Measurements from ENCODE around the gene THYN1.
"Not testable (repeated sequence)": the region's sequence is repeated elsewhere in the genome, so short reads cannot be mapped to it uniquely, and the experiment has no call there.

The THYN1 gene

GRCh38 chr11:134253188-134253993, at the start of gene THYN1, which contains the start of gene ACAD8:
Gene THYN1, minus strand, starts transcription at chr11:134253352. Its CDS starts 470 bp downstream, at chr11:134252882.
Gene ACAD8, plus strand, starts transcription at chr11:134253568. Its CDS starts 33 bp downstream, at chr11:134253601.
- peak; percentile 89 to 92 for DNase-seq (ENCODE audit: low read depth in 1 of 2, low spot score in 1 of 2)

GRCh38 chr11:134294664-134295063, 41.5 kb upstream of the THYN1 start:
- no peak for DNase-seq (ENCODE audit: low read depth in 1 of 2, low spot score in 1 of 2)

GRCh38 chr11:134293119-134294113, 40.3 kb upstream of the THYN1 start:
- DNase-seq (ENCODE audit: low read depth in 1 of 2, low spot score in 1 of 2): no peak

- DNase-seq (ENCODE audit: low read depth in 1 of 2, low spot score in 1 of 2): no peak
These were observed 39.5 kb upstream of the THYN1 start for GRCh38 chr11:134292661-134293060.

- no peak for DNase-seq (ENCODE audit: low read depth in 1 of 2, low spot score in 1 of 2)
These were observed 38.0 kb upstream of the THYN1 start for GRCh38 chr11:134291196-134291595.

DNA sequence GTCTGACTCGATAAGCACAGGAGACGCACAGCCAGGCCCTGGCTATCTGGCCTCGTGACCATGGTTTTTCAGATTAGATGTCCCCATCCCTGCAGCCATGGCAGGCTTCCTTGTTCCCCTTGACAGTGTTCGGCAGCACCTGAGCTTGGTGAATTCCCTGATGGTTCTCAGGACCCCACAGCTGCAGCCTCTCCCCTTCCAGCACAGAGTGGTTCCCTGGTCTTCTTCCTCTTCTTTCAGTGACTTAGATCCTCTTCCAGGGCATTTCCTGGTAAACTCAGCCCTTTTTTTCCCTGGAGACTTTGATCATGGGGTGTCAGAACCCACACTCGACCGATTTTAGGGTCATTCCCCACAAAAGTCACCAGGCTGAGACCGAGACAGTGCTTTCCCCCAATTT, 37.5 kb upstream of the THYN1 start:
- DNase-seq (ENCODE audit: low read depth in 1 of 2, low spot score in 1 of 2): no peak

- no peak for DNase-seq (ENCODE audit: low read depth in 1 of 2, low spot score in 1 of 2)
These were observed 36.6 kb upstream of the THYN1 start for GRCh38 chr11:134289789-134290188.

DNA sequence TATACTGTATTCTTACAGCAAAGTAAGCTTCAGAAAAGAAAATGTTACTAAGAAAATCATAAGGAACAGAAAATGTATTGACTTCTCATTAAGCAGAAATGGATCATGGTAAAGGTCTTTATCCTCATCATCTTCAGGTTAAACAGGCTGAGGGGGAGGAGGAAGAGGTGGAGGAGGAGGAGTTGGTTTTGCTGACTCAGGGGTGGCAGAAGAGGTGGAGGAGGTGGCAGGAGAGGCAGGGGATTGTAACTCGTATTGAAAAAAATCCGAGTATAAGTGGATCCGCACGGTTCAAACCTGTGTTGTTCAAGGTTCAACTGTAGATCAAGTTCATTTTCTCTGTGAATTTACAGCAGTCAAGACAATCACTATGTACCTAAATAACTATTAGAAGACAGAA, 36.0 kb upstream of the THYN1 start:
- no peak for DNase-seq (ENCODE audit: low read depth in 1 of 2, low spot score in 1 of 2)

- no peak for DNase-seq (ENCODE audit: low read depth in 1 of 2, low spot score in 1 of 2)
These were observed 35.3 kb upstream of the THYN1 start for GRCh38 chr11:134288486-134288885.

- DNase-seq (ENCODE audit: low read depth in 1 of 2, low spot score in 1 of 2): no peak
These were observed 34.4 kb upstream of the THYN1 start for GRCh38 chr11:134287561-134287960.

GRCh38 chr11:134284349-134284748, 31.2 kb upstream of the THYN1 start:
- DNase-seq (ENCODE audit: low read depth in 1 of 2, low spot score in 1 of 2): not testable (repeated sequence)

GRCh38 chr11:134283461-134284230, 30.5 kb upstream of the THYN1 start:
- no peak for DNase-seq (ENCODE audit: low read depth in 1 of 2, low spot score in 1 of 2)

- DNase-seq (ENCODE audit: low read depth in 1 of 2, low spot score in 1 of 2): no peak
These were observed 29.2 kb upstream of the THYN1 start for GRCh38 chr11:134282121-134283045.

DNA sequence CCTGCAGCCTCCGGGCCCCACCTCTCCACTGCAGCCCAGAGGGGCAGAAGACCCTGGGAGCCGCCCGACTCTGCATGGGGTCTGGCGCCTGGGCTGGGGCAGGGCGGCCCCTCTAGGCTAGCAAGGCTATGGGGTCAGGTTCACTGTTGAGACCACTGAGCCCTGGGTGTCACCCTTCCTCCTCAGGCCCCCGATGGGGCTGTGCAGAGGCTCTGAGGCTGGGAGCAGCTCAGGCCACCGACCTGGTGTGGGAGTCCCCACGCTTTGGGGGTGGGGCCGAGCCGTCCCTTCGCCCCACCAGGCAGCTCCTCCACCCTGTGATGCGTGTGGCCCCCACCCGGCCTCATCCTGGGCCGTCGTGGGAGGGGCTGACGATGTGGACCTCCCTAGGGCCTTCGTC, 28.5 kb upstream of the THYN1 start:
- not testable (repeated sequence) for DNase-seq (ENCODE audit: low read depth in 1 of 2, low spot score in 1 of 2)

DNA sequence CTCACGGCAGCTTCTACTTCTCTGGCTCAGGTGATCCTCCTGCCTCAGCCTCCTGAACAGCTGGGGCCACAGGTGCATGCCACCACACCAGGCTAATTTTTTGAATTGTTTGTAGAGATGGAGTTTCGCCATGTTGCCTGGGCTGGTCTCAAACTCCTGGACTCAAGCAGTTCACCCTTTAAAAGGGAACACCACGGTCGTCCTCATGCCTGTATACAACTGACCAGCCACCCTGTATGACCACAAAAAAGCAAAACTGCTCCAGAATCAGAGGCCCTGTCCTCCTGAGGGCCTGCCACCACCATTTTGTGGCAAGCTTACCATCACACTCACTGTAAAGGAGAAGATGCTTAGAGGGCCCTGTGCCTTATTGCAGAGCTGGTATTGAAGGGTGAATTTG, 25.2 kb upstream of the THYN1 start:
- no peak for DNase-seq (ENCODE audit: low read depth in 1 of 2, low spot score in 1 of 2)

- no peak for DNase-seq (ENCODE audit: low read depth in 1 of 2, low spot score in 1 of 2)
These were observed 24.2 kb upstream of the THYN1 start for GRCh38 chr11:134277183-134278001.

GRCh38 chr11:134276396-134277182, 23.4 kb upstream of the THYN1 start:
- DNase-seq (ENCODE audit: low read depth in 1 of 2, low spot score in 1 of 2): peak in 1 of 2 donors; percentile 6

Measured in stimulated activated CD4-positive, alpha-beta T cell treated with anti-CD3 and anti-CD28 coated beads, Interleukin-15, amount 100 ng/mL, for 1 hour (primary cell).